HEK293 (cell line): ENCODE data around the gene FFAR1.

Experiments used
- CTCF ChIP-seq: fragments of 450-650 bp; formaldehyde crosslinking; IDR thresholded peaks from 2 replicates; pipeline ENCODE4 v1.5.1; 2016; ENCODE audit warnings: missing biosample characterization, missing genetic modification characterization
- ZBTB1 ChIP-seq: fragments of 450-650 bp; formaldehyde crosslinking; IDR thresholded peaks from 2 replicates; pipeline ENCODE4 v1.5.1; 2016; ENCODE audit warnings: missing biosample characterization, missing genetic modification characterization
- ZNF184 ChIP-seq: fragments of 450-650 bp; IDR thresholded peaks from 2 replicates; pipeline ENCODE4 v1.5.1; 2018; ENCODE audit warnings: missing biosample characterization, mild to moderate bottlenecking, missing genetic modification characterization
- ZNF292 ChIP-seq: fragments of 450-650 bp; formaldehyde crosslinking; IDR thresholded peaks from 2 replicates; pipeline ENCODE4 v1.5.1; 2016; ENCODE audit warnings: low read depth, missing biosample characterization, missing genetic modification characterization, borderline replicate concordance
- ZNF362 ChIP-seq: fragments of 450-650 bp; formaldehyde crosslinking; IDR thresholded peaks from 2 replicates; pipeline ENCODE4 v1.5.1; 2016; ENCODE audit warnings: missing biosample characterization, missing genetic modification characterization
- ZNF596 ChIP-seq: fragments of 450-650 bp; IDR thresholded peaks from 2 replicates; pipeline ENCODE4 v1.5.0; 2018; ENCODE audit warnings: missing biosample characterization, mild to moderate bottlenecking, missing genetic modification characterization, moderate library complexity
- TF ChIP-seq, protein P1 (sequence below): fragments of 450-650 bp; formaldehyde crosslinking; IDR thresholded peaks from 2 replicates; pipeline ENCODE4 v1.5.0; 2017; ENCODE audit warnings: missing biosample characterization, missing genetic modification characterization, borderline replicate concordance

- TF ChIP-seq, protein P1, sequence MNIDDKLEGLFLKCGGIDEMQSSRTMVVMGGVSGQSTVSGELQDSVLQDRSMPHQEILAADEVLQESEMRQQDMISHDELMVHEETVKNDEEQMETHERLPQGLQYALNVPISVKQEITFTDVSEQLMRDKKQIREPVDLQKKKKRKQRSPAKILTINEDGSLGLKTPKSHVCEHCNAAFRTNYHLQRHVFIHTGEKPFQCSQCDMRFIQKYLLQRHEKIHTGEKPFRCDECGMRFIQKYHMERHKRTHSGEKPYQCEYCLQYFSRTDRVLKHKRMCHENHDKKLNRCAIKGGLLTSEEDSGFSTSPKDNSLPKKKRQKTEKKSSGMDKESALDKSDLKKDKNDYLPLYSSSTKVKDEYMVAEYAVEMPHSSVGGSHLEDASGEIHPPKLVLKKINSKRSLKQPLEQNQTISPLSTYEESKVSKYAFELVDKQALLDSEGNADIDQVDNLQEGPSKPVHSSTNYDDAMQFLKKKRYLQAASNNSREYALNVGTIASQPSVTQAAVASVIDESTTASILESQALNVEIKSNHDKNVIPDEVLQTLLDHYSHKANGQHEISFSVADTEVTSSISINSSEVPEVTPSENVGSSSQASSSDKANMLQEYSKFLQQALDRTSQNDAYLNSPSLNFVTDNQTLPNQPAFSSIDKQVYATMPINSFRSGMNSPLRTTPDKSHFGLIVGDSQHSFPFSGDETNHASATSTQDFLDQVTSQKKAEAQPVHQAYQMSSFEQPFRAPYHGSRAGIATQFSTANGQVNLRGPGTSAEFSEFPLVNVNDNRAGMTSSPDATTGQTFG (tag by site-specific recombination) = no peak
- TF ChIP-seq CTCF (tag by site-specific recombination) = no peak
- no peak for TF ChIP-seq ZNF184 (tag by site-specific recombination)
- TF ChIP-seq ZNF292 (tag by site-specific recombination) = no peak
- no peak for TF ChIP-seq ZNF362 (tag by site-specific recombination)
- no peak for TF ChIP-seq ZNF596 (tag by site-specific recombination)
- TF ChIP-seq ZBTB1 (tag by site-specific recombination) = no peak
Observed at GRCh38 chr19:35357867-35358573, 10.3 kb downstream of the FFAR1 start, which contains the start of gene FFAR3.
